Measurements from ENCODE around the gene METTL6.

DNA sequence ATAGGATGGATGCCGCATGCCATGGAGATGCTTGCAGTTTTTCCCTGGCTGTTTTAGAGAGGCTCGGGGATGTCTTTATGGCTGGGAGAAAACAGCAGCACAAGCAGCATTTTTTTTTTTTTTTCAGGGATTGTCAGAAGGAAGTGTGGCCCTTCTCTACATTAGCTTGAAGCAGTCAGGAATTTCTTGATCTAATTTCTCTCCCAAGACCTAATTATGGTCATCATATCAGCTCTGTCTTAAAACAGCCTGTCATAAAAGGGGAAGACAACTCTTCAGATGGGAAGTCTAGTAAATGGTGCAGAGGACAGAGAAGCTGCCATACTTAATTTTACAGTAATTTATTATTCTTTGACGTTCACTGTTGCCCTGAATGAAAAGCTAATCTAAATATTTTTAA is 44.5 kb upstream of the METTL6 start:
- TF ChIP-seq, protein P1, sequence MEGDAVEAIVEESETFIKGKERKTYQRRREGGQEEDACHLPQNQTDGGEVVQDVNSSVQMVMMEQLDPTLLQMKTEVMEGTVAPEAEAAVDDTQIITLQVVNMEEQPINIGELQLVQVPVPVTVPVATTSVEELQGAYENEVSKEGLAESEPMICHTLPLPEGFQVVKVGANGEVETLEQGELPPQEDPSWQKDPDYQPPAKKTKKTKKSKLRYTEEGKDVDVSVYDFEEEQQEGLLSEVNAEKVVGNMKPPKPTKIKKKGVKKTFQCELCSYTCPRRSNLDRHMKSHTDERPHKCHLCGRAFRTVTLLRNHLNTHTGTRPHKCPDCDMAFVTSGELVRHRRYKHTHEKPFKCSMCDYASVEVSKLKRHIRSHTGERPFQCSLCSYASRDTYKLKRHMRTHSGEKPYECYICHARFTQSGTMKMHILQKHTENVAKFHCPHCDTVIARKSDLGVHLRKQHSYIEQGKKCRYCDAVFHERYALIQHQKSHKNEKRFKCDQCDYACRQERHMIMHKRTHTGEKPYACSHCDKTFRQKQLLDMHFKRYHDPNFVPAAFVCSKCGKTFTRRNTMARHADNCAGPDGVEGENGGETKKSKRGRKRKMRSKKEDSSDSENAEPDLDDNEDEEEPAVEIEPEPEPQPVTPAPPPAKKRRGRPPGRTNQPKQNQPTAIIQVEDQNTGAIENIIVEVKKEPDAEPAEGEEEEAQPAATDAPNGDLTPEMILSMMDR (IDR thresholded peaks at IDR 0.05) = no peak
- no peak for TF ChIP-seq POLR2A (IDR thresholded peaks at IDR 0.05)
- TF ChIP-seq POLR2AphosphoS5 (IDR thresholded peaks at IDR 0.05) = no peak
- TF ChIP-seq EP300 (IDR thresholded peaks at IDR 0.05) = no peak

Data from suprapubic skin (tissue), 4 donors.